Measurements from ENCODE around the gene LRRTM2. TPM values are rescaled to one million over a fixed set of nuclear protein-coding genes. Genes with fewer than 3 reads are reported as not detected.

Gene LRRTM2
- total RNA-seq, 3 donors from 2014 or later: under 0.01 to 1.4 (median 1.0) TPM

- DNase-seq (ENCODE audit: low spot score in 2 of 2): no peak
- H3K27me3 ChIP-seq: no peaks in the 10 kb centered on the region
- no peaks in the 10 kb centered on the region for H3K36me3 ChIP-seq
- no peak overlapping the region for H3K4me3 ChIP-seq
- no peak overlapping the region for H3K27ac ChIP-seq
- no peak for TF ChIP-seq POLR2A (IDR thresholded peaks at IDR 0.05)
- no peak for TF ChIP-seq POLR2AphosphoS5 (IDR thresholded peaks at IDR 0.05)
- no peak for TF ChIP-seq CTCF (IDR thresholded peaks at IDR 0.05)
- intact Hi-C loops (cut with DNase I; ENCODE audit: low total_unique reads): no loop called here
- H3K9me3 ChIP-seq: no peaks in the 10 kb centered on the region
- peaks cover 0 to 10% of the 10 kb centered on the region in 2 donors for H3K4me1 ChIP-seq
Measured at GRCh38 chr5:138828556-138828955, 46.6 kb downstream of the LRRTM2 start.

GRCh38 chr5:138824924-138825863 is 49.9 kb downstream of the LRRTM2 start:
- Histone ChIP-seq H3K4me1 (no peaks in the 10 kb centered on the region), H3K27ac (no peak overlapping the region)

GRCh38 chr5:138824516-138824915 is 50.6 kb downstream of the LRRTM2 start:
- no peak for DNase-seq (ENCODE audit: low spot score in 2 of 2)
- H3K4me3 ChIP-seq: no peak overlapping the region
- intact Hi-C loops (cut with DNase I; ENCODE audit: low total_unique reads): no loop called here
- no peaks in the 10 kb centered on the region for H3K9me3 ChIP-seq
- no peak for TF ChIP-seq CTCF (IDR thresholded peaks at IDR 0.05)
- TF ChIP-seq POLR2AphosphoS5 (IDR thresholded peaks at IDR 0.05): no peak
- no peak for TF ChIP-seq POLR2A (IDR thresholded peaks at IDR 0.05)
- no peak overlapping the region for H3K27ac ChIP-seq
- no peaks in the 10 kb centered on the region for H3K4me1 ChIP-seq
- no peaks in the 10 kb centered on the region for H3K36me3 ChIP-seq
- H3K27me3 ChIP-seq: no peaks in the 10 kb centered on the region

More at GRCh38 chr5:138824924-138825863, 49.9 kb downstream of the LRRTM2 start:
- intact Hi-C loops (cut with DNase I; ENCODE audit: low total_unique reads): no loop called here
- TF ChIP-seq POLR2A (IDR thresholded peaks at IDR 0.05) (no peak), CTCF (IDR thresholded peaks at IDR 0.05) (peak in 1 of 3 donors; percentile 24)
- Histone ChIP-seq H3K27me3 (no peaks in the 10 kb centered on the region), H3K36me3 (no peaks in the 10 kb centered on the region), H3K4me3 (no peak overlapping the region), H3K9me3 (no peaks in the 10 kb centered on the region)
- no peak for DNase-seq (ENCODE audit: low spot score in 2 of 2)

GRCh38 chr5:138820695-138821094 is 54.4 kb downstream of the LRRTM2 start:
- no peaks in the 10 kb centered on the region for H3K36me3 ChIP-seq
- intact Hi-C loops (cut with DNase I; ENCODE audit: low total_unique reads): no loop called here
- no peaks in the 10 kb centered on the region for H3K4me1 ChIP-seq
- no peak overlapping the region for H3K27ac ChIP-seq
- H3K27me3 ChIP-seq: no peaks in the 10 kb centered on the region
- TF ChIP-seq POLR2AphosphoS5 (IDR thresholded peaks at IDR 0.05): no peak
- no peak for TF ChIP-seq POLR2A (IDR thresholded peaks at IDR 0.05)
- no peak for TF ChIP-seq CTCF (IDR thresholded peaks at IDR 0.05)
- H3K4me3 ChIP-seq: no peak overlapping the region
- H3K9me3 ChIP-seq: no peaks in the 10 kb centered on the region
- DNase-seq (ENCODE audit: low spot score in 2 of 2): no peak

GRCh38 chr5:138819081-138819480 is 56.1 kb downstream of the LRRTM2 start:
- intact Hi-C loops (cut with DNase I; ENCODE audit: low total_unique reads): no loop called here
- Histone ChIP-seq H3K27me3 (no peaks in the 10 kb centered on the region), H3K4me3 (no peak overlapping the region), H3K36me3 (no peaks in the 10 kb centered on the region), H3K27ac (no peak overlapping the region), H3K9me3 (no peaks in the 10 kb centered on the region), H3K4me1 (no peaks in the 10 kb centered on the region)
- no peak for DNase-seq (ENCODE audit: low spot score in 2 of 2)
- no peak for TF ChIP-seq POLR2AphosphoS5 (IDR thresholded peaks at IDR 0.05)
- no peak for TF ChIP-seq CTCF (IDR thresholded peaks at IDR 0.05)
- TF ChIP-seq POLR2A (IDR thresholded peaks at IDR 0.05): no peak
